ENCODE data around the gene IGFBP7. TPM values are rescaled to one million over a fixed set of nuclear protein-coding genes. Genes with fewer than 3 reads are reported as not detected.

IGFBP7 gene
- total and polyA plus RNA-seq, 10 of the 15 experiments (the other 5 are each of a cell fraction or from before 2014, with no cell fraction given) = 0.69 to 1.9 (median 1.4) TPM; not detected in 5

DNA sequence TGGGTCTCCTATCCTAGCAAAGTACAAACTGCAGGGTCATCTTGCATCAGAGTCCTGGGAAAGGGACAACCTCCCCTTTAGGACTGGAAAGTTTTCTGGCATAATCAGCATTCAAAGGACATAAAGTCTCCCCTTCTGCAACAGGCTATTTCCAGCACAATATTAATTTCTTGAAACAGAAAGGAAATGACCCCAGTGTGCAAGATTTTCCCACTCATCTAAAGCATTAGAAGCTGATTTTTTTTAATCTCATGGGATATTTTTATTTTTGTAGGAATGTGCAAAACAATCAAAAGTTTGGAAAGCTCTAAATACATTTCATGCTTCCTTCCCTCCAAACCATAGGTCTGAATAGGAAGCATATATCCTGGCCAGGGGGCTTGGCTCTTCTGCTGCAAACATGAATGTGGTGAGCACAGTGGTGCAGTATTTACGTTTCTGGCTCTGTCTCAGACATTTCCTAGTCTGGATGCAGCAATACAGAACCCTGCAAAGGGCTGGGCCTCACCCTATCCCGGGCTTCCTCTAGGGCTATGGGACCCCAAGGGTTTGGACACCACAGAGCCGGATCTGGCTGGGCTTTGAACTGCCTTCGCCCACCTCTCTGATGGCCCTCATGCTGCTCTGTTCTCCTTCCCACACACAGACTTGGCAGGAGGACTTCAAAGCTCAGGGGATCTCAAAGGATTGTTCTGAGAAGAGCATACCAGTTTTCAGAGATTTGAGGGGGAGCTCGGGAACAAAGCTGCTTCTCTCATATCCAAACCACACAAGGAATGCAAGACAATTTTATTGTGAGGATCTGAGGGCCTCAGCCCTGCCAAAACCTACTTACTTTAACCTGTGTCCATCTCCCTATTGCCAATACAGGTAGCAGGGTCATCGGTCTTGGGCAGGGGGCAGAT is 66.6 kb downstream of the IGFBP7 start:
- ChIA-PET CTCF (no interaction called here), RAD21 (ENCODE audit: unreplicated experiment) (no interaction called here), POLR2A (no interaction called here), SMC1A (ENCODE audit: uncharacterized antibody, unreplicated experiment) (no interaction called here)
- H3K79me2 ChIP-seq (ENCODE audit: control insufficient read depth, insufficient read depth, low read length) = no peaks in the 10 kb centered on the region
- H3K4me2 ChIP-seq (ENCODE audit: control insufficient read depth, insufficient read depth) = no peak overlapping the region
- DNase-seq (ENCODE audit: low read depth, low spot score) = no peak
- no peaks in the 10 kb centered on the region for H3K4me1 ChIP-seq (ENCODE audit: control insufficient read depth, insufficient read depth, low read length)
- WGBS (ENCODE audit: insufficient coverage, insufficient replicate concordance, low lambda C conversion rate, missing lambda C conversion rate) = 0% methylated on average over 6 of the region's 6 CpGs
- no peak for FAIRE-seq
- no peaks in the 10 kb centered on the region for H4K20me1 ChIP-seq (ENCODE audit: control insufficient read depth, insufficient read depth)
- H3K36me3 ChIP-seq (ENCODE audit: control insufficient read depth in 2 of 2, insufficient read depth in 2 of 2, low read length in 1 of 2) = no peaks in the 10 kb centered on the region
- no peak overlapping the region for H3K4me3 ChIP-seq
- H2AFZ ChIP-seq (ENCODE audit: control insufficient read depth, low read depth, low read length) = no peak overlapping the region
- H3K27me3 ChIP-seq (replicated peaks in 1 of 2; ENCODE audit: control insufficient read depth in 2 of 2, insufficient read depth in 2 of 2, low read length in 1 of 2) = no peaks in the 10 kb centered on the region
- H3K9ac ChIP-seq (ENCODE audit: control insufficient read depth, insufficient read depth, low read length) = no peak overlapping the region
- no peak for ATAC-seq
- in situ Hi-C loops (cut with MboI) = no loop called here
- TF ChIP-seq TBL1XR1 (IDR thresholded peaks at IDR 0.05; ENCODE audit: low read depth, low read length) (no peak), HDAC2 (IDR thresholded peaks at IDR 0.05) (no peak), SUPT20H (IDR thresholded peaks at IDR 0.05; ENCODE audit: borderline replicate concordance, control insufficient read depth, low read depth, low read length) (no peak), HDGF (IDR thresholded peaks at IDR 0.05) (no peak), YY1 (IDR thresholded peaks at IDR 0.05; ENCODE audit: low read depth, low read length) (no peak), HCFC1 (IDR thresholded peaks at IDR 0.05; ENCODE audit: low read length) (no peak), BCL3 (IDR thresholded peaks at IDR 0.05; ENCODE audit: borderline replicate concordance, insufficient read depth, low read depth, low read length, poor library complexity, severe bottlenecking) (no peak), SIX5 (IDR thresholded peaks at IDR 0.05; ENCODE audit: low read depth, low read length, severe bottlenecking) (no peak), CREB1 (IDR thresholded peaks at IDR 0.05; ENCODE audit: low read depth) (no peak), KLF5 (IDR thresholded peaks at IDR 0.05; ENCODE audit: partially characterized antibody) (no peak)
- TF ChIP-seq, protein P1, sequence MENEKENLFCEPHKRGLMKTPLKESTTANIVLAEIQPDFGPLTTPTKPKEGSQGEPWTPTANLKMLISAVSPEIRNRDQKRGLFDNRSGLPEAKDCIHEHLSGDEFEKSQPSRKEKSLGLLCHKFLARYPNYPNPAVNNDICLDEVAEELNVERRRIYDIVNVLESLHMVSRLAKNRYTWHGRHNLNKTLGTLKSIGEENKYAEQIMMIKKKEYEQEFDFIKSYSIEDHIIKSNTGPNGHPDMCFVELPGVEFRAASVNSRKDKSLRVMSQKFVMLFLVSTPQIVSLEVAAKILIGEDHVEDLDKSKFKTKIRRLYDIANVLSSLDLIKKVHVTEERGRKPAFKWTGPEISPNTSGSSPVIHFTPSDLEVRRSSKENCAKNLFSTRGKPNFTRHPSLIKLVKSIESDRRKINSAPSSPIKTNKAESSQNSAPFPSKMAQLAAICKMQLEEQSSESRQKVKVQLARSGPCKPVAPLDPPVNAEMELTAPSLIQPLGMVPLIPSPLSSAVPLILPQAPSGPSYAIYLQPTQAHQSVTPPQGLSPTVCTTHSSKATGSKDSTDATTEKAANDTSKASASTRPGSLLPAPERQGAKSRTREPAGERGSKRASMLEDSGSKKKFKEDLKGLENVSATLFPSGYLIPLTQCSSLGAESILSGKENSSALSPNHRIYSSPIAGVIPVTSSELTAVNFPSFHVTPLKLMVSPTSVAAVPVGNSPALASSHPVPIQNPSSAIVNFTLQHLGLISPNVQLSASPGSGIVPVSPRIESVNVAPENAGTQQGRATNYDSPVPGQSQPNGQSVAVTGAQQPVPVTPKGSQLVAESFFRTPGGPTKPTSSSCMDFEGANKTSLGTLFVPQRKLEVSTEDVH (IDR thresholded peaks at IDR 0.05; ENCODE audit: low read depth, partially characterized antibody) = no peak
- intact Hi-C loops (cut with micrococcal nuclease; ENCODE audit: unreplicated experiment) = no loop called here
- BruUV-seq (replicated peaks) = no TSS peak
- H3K27ac ChIP-seq (ENCODE audit: control insufficient read depth, insufficient read depth) = no peak overlapping the region
- no peaks in the 10 kb centered on the region for H3K9me3 ChIP-seq (replicated peaks; ENCODE audit: control insufficient read depth, insufficient read depth, low read length)

Data from GM12878 (cell line).